Measurements from ENCODE around the gene PRAC2. TPM values are rescaled to one million over a fixed set of nuclear protein-coding genes. Genes with fewer than 3 reads are reported as not detected.

PRAC2 gene
- total RNA-seq, result not detected in 2 replicates

GRCh38 chr17:48722915-48723422 lies at the start of gene PRAC2:
Gene PRAC2 (plus strand): TSS chr17:48723185. CDS start chr17:48724411, 1,226 bp downstream.

GRCh38 chr17:48722201-48722907 lies 631 bp upstream of the PRAC2 start, which contains the start of gene PRAC1:
Gene PRAC1 (minus strand): TSS chr17:48722518. CDS start chr17:48722392, 126 bp downstream.

GRCh38 chr17:48728232-48729231 lies 5.5 kb downstream of the PRAC2 start, which contains the start of gene HOXB13:
Gene HOXB13 (minus strand): TSS chr17:48728750. CDS start chr17:48728593, 157 bp downstream.

Other genes with a start within 250 kb of the PRAC2 start
- not detected in 2 replicates for gene HOXB1, start 192.2 kb upstream of the PRAC2 start, total RNA-seq
- gene HOXB2, start 178.1 kb upstream of the PRAC2 start, total RNA-seq, result 28.7 and 38.7 TPM in 2 replicates
- 10.3 and 12.5 TPM in 2 replicates for gene HOXB4, start 144.8 kb upstream of the PRAC2 start, total RNA-seq
- gene HOXB3, start 132.9 kb upstream of the PRAC2 start, total RNA-seq, result 26.4 and 44.7 TPM in 2 replicates
- gene HOXB5, start 129.4 kb upstream of the PRAC2 start, total RNA-seq, result 8.4 and 18.9 TPM in 2 replicates
- 64.5 and 66.3 TPM in 2 replicates for gene HOXB6, start 118.2 kb upstream of the PRAC2 start, total RNA-seq
- gene HOXB7, start 112.2 kb upstream of the PRAC2 start, total RNA-seq, result 13.2 and 14.9 TPM in 2 replicates
- gene HOXB8, start 107.9 kb upstream of the PRAC2 start, total RNA-seq, result 0.39 and 1.4 TPM in 2 replicates
- not detected in 2 replicates for gene HOXB9, start 96.8 kb upstream of the PRAC2 start, total RNA-seq
- gene PRAC1, start 667 bp upstream of the PRAC2 start, total RNA-seq, result not detected in 2 replicates
- gene HOXB13, start 5.6 kb downstream of the PRAC2 start, total RNA-seq, result not detected in 2 replicates
- 2.5 TPM in 1 of 2 replicates, not detected in the other for gene TTLL6, start 94.0 kb downstream of the PRAC2 start, total RNA-seq
- 44.1 and 48.6 TPM in 2 replicates for gene CALCOCO2, start 107.8 kb downstream of the PRAC2 start, total RNA-seq
- 81.8 and 150 TPM in 2 replicates for gene ATP5MC1, start 169.6 kb downstream of the PRAC2 start, total RNA-seq
- 69.9 and 83.8 TPM in 2 replicates for gene UBE2Z, start 185.2 kb downstream of the PRAC2 start, total RNA-seq
- 63.6 and 141 TPM in 2 replicates for gene SNF8, start 221.7 kb downstream of the PRAC2 start, total RNA-seq
- gene GIP, start 245.4 kb downstream of the PRAC2 start, total RNA-seq, result not detected in 2 replicates

Data from epithelial cell of alveolus of lung (primary cell).